Jurkat, Clone E6-1 (cell line): ENCODE results near the gene TPPP3.
A peak's percentile ranks its signal among the peaks of the same experiment; 100 is the strongest.
"Not testable (repeated sequence)": the region's sequence is repeated elsewhere in the genome, so short reads cannot be mapped to it uniquely, and the experiment has no call there.

Source experiments
- DNase-seq: peaks from one replicate; pipeline ENCODE4 v3.0.0-alpha.2; 2011; ENCODE audit warnings: low read depth, low spot score
- H3K4me3 ChIP-seq: 2 replicates; pipeline ENCODE4 v1.5.1; 2011; ENCODE audit warnings: mild to moderate bottlenecking, low read length, control low read depth, moderate library complexity

Gene TPPP3

GRCh38 chr16:67428146-67428731 lies 34.9 kb upstream of the TPPP3 start:
- DNase-seq, result peak; percentile 28
- no peak overlapping the region for H3K4me3 ChIP-seq

GRCh38 chr16:67426950-67427349 lies 33.7 kb upstream of the TPPP3 start:
- no peak for DNase-seq
- no peak overlapping the region for H3K4me3 ChIP-seq

GRCh38 chr16:67426022-67426421 lies 32.7 kb upstream of the TPPP3 start:
- DNase-seq, result no peak
- no peak overlapping the region for H3K4me3 ChIP-seq

- no peak for DNase-seq
- H3K4me3 ChIP-seq, result no peak overlapping the region
These were observed 32.3 kb upstream of the TPPP3 start for GRCh38 chr16:67425580-67425979.

- DNase-seq, result no peak
- no peak overlapping the region for H3K4me3 ChIP-seq
These were observed 31.8 kb upstream of the TPPP3 start for GRCh38 chr16:67425061-67425460.

GRCh38 chr16:67424261-67424615 lies 30.9 kb upstream of the TPPP3 start:
- H3K4me3 ChIP-seq, result no peak overlapping the region
- no peak for DNase-seq

- DNase-seq, result no peak
- no peak overlapping the region for H3K4me3 ChIP-seq
These were observed 30.4 kb upstream of the TPPP3 start for GRCh38 chr16:67423611-67424260.

- H3K4me3 ChIP-seq, result no peak overlapping the region
These were observed 29.7 kb upstream of the TPPP3 start for GRCh38 chr16:67423015-67423414.

GRCh38 chr16:67421030-67421429 lies 27.7 kb upstream of the TPPP3 start:
- H3K4me3 ChIP-seq, result no peak overlapping the region
- no peak for DNase-seq

More at GRCh38 chr16:67423015-67423414, 29.7 kb upstream of the TPPP3 start:
- no peak for DNase-seq

- H3K4me3 ChIP-seq, result no peak overlapping the region
- no peak for DNase-seq
These were observed 26.6 kb upstream of the TPPP3 start for GRCh38 chr16:67419931-67420330.

- no peak overlapping the region for H3K4me3 ChIP-seq
- DNase-seq, result no peak
These were observed 26.2 kb upstream of the TPPP3 start for GRCh38 chr16:67419502-67419901.

- H3K4me3 ChIP-seq, result no peak overlapping the region
These were observed 24.2 kb upstream of the TPPP3 start for GRCh38 chr16:67417333-67418061.

GRCh38 chr16:67415872-67416793 lies 22.8 kb upstream of the TPPP3 start, which contains the start of gene ZDHHC1:
ZDHHC1 (minus strand) TSS chr16:67416477; CDS start chr16:67407775, 8,702 bp downstream.
- no peak for DNase-seq

More at GRCh38 chr16:67417333-67418061, 24.2 kb upstream of the TPPP3 start:
- no peak for DNase-seq

GRCh38 chr16:67415421-67415820 lies 22.1 kb upstream of the TPPP3 start:
- H3K4me3 ChIP-seq, DNase-seq: not testable (repeated sequence)

More at GRCh38 chr16:67415872-67416793, 22.8 kb upstream of the TPPP3 start, which contains the start of gene ZDHHC1:
- no peak within 1 kb of the TSS for H3K4me3 ChIP-seq

- H3K4me3 ChIP-seq, result no peak overlapping the region
- DNase-seq, result no peak
These were observed 20.9 kb upstream of the TPPP3 start for GRCh38 chr16:67413978-67414911.

- H3K4me3 ChIP-seq, result no peak overlapping the region
- no peak for DNase-seq
These were observed 19.0 kb upstream of the TPPP3 start for GRCh38 chr16:67412294-67412693.

- no peak overlapping the region for H3K4me3 ChIP-seq
- DNase-seq, result no peak
These were observed 18.0 kb upstream of the TPPP3 start for GRCh38 chr16:67411339-67411738.

- H3K4me3 ChIP-seq, result no peak overlapping the region
- no peak for DNase-seq
These were observed 16.3 kb upstream of the TPPP3 start for GRCh38 chr16:67409631-67410030.
